ENCODE data around the gene ANO10.

Gene ANO10

DNA sequence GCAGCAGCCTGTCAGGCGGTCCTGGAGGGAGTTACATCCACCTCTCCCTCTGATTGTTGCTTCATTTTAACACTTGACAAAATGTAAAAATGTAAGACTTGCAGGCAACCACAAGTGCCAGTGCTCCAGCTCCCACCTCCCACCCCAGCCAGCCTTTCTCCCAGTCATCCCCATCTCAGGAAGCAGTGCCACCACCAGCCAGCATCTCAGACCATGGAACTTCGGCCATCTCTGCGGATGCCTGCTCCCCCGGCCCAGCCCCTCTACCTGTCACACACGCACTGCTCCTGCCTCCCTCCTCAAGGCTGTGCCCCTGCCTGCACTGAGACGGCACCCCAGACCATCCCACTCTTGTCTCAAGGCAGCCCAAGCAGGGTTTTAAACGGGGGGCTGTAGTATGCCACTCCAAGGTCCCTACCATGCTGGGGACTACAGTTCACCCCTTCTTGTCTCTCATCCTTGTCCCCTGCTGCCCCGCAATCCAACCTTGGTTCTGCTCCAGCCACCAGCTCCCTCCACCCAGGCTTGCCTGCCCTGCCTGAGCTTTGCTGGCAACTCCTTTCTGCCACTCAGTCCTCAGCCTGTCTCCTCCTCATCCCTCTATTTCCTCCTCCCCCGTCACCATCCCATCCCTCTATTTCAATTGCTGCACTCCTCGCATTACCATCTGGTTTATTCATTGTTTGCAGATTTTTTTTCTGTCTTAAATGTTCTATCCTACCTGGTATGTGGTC, 249.6 kb downstream of the ANO10 start:
- H3K36me3 ChIP-seq (ENCODE audit: insufficient read depth, low read length), result no peaks in the 10 kb centered on the region
- no peaks in the 10 kb centered on the region for H3K9me3 ChIP-seq (ENCODE audit: control insufficient read depth, insufficient read depth, low read length)
- H3K9ac ChIP-seq (ENCODE audit: low read depth, low read length), result no peak overlapping the region
- H3K4me1 ChIP-seq (ENCODE audit: insufficient read depth, low read length), result peaks cover 20% of the 10 kb centered on the region

DNA sequence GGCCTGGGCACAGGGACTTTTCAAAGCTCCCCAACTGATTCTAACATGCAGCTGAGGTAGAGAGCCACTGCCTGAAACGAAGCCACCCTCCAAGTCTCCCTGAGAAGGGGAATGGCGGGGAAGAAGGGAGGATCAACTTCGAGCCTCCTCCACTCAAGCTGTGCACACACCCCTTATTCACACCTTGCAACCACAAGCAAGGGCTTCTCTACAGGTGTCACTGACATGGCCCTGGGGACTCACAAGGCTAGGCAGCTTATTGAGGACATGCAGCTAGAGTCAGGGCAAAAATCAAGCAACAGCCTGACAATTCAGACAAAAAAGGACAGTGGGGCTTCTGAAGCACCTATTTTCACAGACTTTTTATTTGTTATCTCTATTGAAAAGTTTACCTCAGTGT, 250.3 kb downstream of the ANO10 start:
- Histone ChIP-seq H3K4me1 (ENCODE audit: insufficient read depth, low read length) (peaks cover 20% of the 10 kb centered on the region), H3K9me3 (ENCODE audit: control insufficient read depth, insufficient read depth, low read length) (no peaks in the 10 kb centered on the region), H3K36me3 (ENCODE audit: insufficient read depth, low read length) (no peaks in the 10 kb centered on the region), H3K9ac (ENCODE audit: low read depth, low read length) (no peak overlapping the region)

DNA sequence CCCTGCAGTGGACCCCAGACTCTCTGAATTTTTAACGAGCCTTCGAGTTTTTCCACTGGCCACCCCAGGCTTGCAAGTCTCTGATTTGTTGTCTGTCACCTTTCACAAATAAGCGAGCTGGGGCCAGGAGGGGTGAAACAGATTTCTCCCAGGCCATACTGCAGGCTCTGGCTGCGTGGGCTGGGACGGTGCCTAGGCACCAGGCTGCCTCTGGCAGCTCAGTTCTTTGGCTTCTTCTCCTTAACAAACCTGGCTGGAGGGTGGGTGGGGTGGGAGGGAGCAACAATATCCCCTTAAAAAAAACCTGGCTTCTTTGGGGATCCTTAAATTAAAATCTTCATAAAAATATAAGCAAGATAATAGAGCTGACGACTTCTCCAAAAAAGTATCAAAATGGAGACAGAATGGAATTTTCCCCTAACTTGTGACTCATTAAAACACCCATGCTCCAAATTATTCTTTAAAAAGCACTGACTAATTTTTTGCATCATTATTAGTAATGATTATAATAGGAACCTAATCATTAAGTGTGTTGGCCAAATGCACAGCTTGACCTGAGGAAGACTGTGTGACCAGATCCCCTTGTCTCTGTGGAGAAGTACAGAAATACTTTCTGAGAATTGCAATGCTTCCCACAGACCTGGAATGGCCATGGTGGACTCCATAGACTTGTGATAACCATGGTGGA, 251.4 kb downstream of the ANO10 start:
- H3K4me1 ChIP-seq (ENCODE audit: insufficient read depth, low read length), result peaks cover 20% of the 10 kb centered on the region
- H3K9ac ChIP-seq (ENCODE audit: low read depth, low read length), result no peak overlapping the region
- H3K9me3 ChIP-seq (ENCODE audit: control insufficient read depth, insufficient read depth, low read length), result no peaks in the 10 kb centered on the region
- H3K36me3 ChIP-seq (ENCODE audit: insufficient read depth, low read length), result no peaks in the 10 kb centered on the region

DNA sequence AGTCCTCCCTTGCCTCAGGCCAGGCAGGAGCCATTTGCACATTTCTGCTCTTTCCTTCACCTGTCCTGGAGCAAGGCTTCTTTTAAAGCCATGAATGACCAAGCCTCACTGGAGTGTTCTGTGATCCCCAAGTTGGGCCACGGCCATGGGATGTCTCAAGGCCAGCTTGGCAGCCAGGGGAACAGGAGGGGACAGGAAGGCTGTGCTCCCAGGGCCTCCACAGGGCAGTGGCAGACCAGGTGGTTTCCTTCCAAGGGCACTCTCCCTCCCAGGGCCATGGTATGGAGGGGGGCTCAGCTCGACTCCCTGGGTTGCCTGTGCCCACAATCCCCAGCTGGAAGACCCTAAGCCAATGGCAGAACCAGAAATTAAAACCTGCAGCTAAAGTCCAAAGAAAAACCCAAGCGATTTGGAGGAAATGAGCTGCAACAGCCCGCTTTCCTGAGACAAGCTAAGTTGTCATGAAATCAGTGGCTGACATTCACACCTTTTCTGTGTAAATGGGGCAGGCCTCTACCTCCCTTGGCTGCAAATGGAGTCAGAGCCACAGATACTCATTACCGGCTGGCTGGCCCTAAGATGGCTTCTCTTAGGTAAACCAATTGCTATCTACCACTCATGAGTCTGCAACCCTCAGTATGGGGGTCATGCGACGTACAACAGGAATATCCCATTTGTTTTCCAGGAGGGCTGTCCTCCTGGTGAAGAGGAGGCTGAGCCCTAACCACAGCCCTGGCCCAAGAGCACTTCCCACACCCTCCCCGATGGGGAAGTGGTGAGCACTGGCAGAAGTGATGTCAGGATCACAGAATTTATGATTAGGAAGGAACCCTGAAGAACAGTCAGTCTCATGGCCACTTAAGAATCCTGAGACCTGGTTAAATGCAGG, 252.2 kb downstream of the ANO10 start:
- Histone ChIP-seq H3K9me3 (ENCODE audit: control insufficient read depth, insufficient read depth, low read length) (no peaks in the 10 kb centered on the region), H3K4me1 (ENCODE audit: insufficient read depth, low read length) (peaks cover 20% of the 10 kb centered on the region), H3K9ac (ENCODE audit: low read depth, low read length) (no peak overlapping the region)

DNA sequence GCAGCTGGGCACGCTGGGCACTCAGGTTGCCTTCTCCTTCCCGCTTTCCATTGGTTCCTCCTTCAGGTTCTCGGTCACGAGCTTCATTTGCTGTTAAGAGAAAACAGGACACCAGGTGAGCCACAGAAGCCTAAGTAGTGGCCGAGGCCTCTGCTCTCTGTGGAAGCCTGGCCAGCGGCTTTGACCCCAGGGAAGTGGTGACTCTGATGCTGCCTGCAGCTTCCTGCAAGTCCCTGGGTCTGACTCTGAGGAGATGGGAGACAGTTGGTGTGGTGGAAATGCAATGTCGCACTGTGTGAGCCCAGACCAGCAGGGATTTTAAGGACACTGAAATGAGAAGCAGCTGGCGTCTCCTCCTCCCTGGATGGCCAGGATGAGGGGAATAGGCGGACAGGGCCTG, 254.9 kb downstream of the ANO10 start:
- Histone ChIP-seq H3K9me3 (ENCODE audit: control insufficient read depth, insufficient read depth, low read length) (no peaks in the 10 kb centered on the region), H3K4me1 (ENCODE audit: insufficient read depth, low read length) (0 out of 2 replicates have a peak, but pooled peaks cover 3% of the 10 kb centered on the region), H3K9ac (ENCODE audit: low read depth, low read length) (no peak overlapping the region), H3K36me3 (ENCODE audit: insufficient read depth, low read length) (no peaks in the 10 kb centered on the region)

More for the DNA sequence above, 252.2 kb downstream of the ANO10 start:
- no peaks in the 10 kb centered on the region for H3K36me3 ChIP-seq (ENCODE audit: insufficient read depth, low read length)

DNA sequence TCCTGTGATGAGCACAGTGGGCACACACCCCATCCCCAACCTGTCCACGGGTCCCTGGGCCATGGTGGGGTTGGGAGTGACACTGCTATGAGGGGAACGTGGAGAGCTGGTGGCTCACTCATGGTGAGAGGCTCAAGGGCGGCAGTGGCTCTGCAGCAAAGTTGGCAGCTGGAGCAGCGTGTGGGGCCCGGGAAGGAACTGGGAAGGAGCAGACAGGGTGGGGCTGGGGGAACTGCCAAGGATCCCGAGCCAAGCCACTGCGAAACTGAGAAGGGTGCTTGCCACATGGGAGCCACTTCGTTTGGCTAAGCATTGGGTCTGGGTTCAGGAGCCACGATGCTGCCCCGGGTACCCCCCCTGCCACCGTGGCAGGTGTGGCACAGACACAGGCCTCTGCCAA, 255.3 kb downstream of the ANO10 start:
- Histone ChIP-seq H3K36me3 (ENCODE audit: insufficient read depth, low read length) (no peaks in the 10 kb centered on the region), H3K9me3 (ENCODE audit: control insufficient read depth, insufficient read depth, low read length) (no peaks in the 10 kb centered on the region), H3K9ac (ENCODE audit: low read depth, low read length) (no peak overlapping the region), H3K4me1 (ENCODE audit: insufficient read depth, low read length) (no peaks in the 10 kb centered on the region)

DNA sequence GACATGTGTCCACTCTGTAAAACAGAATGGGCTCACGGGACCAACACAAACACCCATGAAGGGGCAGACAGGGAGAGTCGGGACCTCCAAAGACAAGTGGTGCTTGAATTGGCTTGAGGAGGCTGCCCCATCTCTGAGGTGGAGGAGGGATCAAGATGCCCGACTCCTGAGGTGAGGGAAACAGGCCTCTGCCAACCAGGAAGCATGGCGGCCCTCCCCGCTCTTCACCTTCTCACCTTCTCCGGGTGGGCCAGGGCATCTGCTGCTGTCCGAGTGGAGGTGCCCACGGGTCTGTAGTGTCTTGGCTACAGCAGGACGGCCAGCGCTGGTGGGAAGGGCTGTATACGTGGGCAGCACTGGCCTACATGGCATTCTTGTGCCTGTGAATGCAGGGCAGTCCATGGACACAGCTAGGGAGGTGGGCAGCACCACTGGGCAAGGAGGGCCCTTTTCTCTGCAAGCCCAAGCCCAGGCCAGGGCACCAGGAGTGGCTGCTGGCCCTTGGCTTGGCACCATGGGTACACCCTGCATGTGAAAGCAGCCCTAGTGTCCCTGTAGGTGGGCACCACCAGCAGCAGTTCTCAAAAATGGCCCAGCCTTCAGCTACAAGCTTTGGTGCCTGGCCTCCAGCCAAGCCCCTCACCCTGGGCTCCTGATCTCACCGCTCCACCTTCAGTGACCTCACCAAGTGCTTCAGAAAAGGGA, 256.1 kb downstream of the ANO10 start:
- no peak overlapping the region for H3K9ac ChIP-seq (ENCODE audit: low read depth, low read length)
- H3K9me3 ChIP-seq (ENCODE audit: control insufficient read depth, insufficient read depth, low read length), result no peaks in the 10 kb centered on the region
- no peaks in the 10 kb centered on the region for H3K36me3 ChIP-seq (ENCODE audit: insufficient read depth, low read length)
- H3K4me1 ChIP-seq (ENCODE audit: insufficient read depth, low read length), result peaks cover 3% of the 10 kb centered on the region; the same call in 1 of the 2 replicates

DNA sequence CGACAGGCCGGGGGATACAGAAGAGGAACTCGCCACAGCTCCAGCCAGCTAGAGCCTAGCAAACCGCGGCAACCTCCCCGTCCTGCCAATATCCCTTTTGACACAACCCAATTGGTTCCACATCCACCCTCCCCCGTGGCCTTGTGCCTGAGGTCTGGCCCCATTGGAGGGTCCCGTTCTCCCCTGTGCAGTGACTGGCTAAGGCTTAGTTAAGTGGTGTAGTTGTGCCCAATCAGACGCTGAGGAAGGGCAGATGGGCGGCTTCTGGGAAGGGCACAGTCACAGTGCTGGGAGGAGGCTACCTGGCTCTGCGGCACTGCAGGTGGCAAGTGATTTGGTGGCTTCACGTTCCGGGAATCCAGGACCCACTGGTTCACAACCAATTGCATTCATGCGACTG, 256.9 kb downstream of the ANO10 start:
- H3K9me3 ChIP-seq (ENCODE audit: control insufficient read depth, insufficient read depth, low read length), result no peaks in the 10 kb centered on the region
- H3K4me1 ChIP-seq (ENCODE audit: insufficient read depth, low read length), result peaks cover 8% of the 10 kb centered on the region; the same call in 1 of the 2 replicates
- H3K36me3 ChIP-seq (ENCODE audit: insufficient read depth, low read length), result no peaks in the 10 kb centered on the region
- no peak overlapping the region for H3K9ac ChIP-seq (ENCODE audit: low read depth, low read length)

DNA sequence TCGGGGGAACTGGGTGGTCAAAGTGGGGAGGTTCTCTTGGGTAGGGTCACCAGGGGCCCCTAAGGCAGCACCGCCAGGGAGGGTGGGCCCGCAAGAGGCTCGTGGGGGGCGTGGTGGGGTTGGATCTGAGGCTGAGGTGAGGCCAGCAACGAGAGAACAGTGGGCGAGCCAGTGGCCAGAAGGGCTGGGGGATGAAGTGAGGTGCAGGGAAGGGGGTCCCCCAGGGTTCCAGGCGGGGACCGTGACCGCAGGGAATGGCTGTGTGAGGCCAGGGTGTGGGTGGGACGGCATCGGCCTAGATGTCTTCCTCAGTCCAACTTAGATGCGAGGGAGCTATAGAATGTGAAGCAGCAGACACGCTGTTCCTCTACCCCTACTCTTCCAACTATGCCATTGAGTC, 257.3 kb downstream of the ANO10 start:
- Histone ChIP-seq H3K9me3 (ENCODE audit: control insufficient read depth, insufficient read depth, low read length) (no peaks in the 10 kb centered on the region), H3K9ac (ENCODE audit: low read depth, low read length) (no peak overlapping the region), H3K4me1 (ENCODE audit: insufficient read depth, low read length) (peaks cover 8% of the 10 kb centered on the region; the same call in 1 of the 2 replicates), H3K36me3 (ENCODE audit: insufficient read depth, low read length) (no peaks in the 10 kb centered on the region)

DNA sequence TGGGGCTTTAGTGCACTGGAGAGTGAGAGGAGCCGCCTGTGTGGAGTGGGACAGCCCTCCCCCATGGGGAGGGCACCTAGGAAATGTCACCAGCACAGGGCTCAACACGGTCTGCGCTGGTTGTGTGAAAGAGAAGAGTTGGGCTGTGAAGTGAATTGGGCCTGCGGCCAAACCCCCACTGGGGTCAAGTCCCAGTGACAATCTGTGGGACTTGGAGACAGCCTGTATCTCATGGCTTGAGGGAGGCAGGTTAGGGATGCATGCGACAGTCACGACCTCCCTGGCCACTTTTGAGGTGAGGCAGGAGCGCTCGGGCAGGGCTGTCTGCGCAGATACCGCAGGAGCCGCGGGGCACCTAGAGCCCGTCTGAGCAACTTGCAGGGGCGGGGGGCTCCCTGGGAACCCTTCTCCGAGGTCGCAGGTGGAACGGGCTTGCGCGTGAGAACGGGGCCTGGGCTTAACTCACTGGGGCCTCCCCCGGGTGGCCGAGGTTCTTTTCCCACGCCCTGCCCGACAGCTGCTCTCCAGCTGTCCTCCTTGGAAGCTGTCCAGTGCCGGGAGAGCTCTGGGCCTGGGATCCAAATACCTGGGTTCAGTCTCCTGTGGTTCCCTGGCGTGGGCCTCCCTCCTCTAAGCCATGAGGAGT, 258.1 kb downstream of the ANO10 start:
- no peak overlapping the region for H3K9ac ChIP-seq (ENCODE audit: low read depth, low read length)
- H3K4me1 ChIP-seq (ENCODE audit: insufficient read depth, low read length), result peaks cover 8% of the 10 kb centered on the region; the same call in 1 of the 2 replicates
- no peaks in the 10 kb centered on the region for H3K9me3 ChIP-seq (ENCODE audit: control insufficient read depth, insufficient read depth, low read length)
- no peaks in the 10 kb centered on the region for H3K36me3 ChIP-seq (ENCODE audit: insufficient read depth, low read length)

DNA sequence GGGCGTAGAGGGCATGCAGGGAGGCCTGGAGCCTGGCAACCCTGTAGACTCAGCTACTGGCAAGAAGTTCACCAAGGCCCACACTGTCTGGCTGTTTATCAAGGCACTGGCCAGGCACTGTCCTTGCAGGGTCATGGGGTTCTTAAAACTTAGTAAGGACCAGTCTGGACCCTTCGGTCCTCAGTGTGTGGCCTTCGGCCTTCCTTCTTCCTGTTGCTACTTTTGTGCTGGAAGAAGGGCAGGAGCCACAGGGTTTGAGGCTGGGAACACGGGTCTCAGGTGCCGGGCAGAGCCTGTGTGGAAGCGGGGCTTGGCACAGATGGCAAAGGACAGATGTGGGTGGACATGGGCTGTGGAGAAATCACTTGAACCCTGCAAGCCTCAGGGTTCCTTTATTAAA, 258.9 kb downstream of the ANO10 start:
- peaks cover 8% of the 10 kb centered on the region; the same call in 1 of the 2 replicates for H3K4me1 ChIP-seq (ENCODE audit: insufficient read depth, low read length)
- no peaks in the 10 kb centered on the region for H3K9me3 ChIP-seq (ENCODE audit: control insufficient read depth, insufficient read depth, low read length)
- H3K9ac ChIP-seq (ENCODE audit: low read depth, low read length), result no peak overlapping the region
- no peaks in the 10 kb centered on the region for H3K36me3 ChIP-seq (ENCODE audit: insufficient read depth, low read length)

DNA sequence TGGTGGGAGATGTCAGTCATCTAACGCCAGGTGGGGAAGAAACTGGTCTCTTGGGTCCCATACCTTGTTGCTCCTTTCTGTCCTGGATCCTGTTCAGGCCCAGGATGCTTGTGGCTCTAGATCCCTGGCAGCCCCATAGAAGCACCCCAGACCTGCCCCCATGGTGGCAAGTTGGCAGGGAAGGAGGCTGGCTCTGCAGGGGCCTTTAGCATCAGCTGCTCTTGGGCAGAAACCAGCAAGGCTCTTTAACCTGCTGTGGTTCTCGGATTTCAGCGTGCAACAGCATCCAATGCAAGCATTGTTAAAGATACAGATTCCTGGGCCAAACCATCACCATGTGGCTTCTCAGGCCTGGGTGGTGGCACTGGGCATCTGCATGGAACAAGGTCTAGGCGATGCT, 259.6 kb downstream of the ANO10 start:
- Histone ChIP-seq H3K4me1 (ENCODE audit: insufficient read depth, low read length) (peaks cover 8% of the 10 kb centered on the region; the same call in 1 of the 2 replicates), H3K9ac (ENCODE audit: low read depth, low read length) (no peak overlapping the region)

DNA sequence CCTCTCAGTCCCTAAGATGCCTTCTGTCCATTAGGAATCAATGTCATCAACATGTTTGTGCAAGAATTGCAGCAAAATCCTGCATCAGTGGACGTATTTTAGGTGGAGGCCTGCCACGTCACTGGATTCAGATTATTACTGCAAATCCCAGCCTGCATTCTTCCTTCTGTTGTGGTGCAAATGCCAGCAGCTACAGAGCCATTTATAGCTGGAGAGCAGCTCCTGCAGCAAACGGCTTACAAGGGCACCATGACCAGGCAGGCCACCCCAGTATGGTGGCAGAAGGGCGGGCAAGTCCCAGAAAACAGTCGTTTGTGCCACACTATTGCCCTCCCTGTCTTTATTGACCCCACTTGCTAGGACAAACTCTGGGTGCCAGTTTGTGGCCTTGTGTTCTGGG, 260.7 kb downstream of the ANO10 start:
- Histone ChIP-seq H3K9me3 (ENCODE audit: control insufficient read depth, insufficient read depth, low read length) (no peaks in the 10 kb centered on the region), H3K36me3 (ENCODE audit: insufficient read depth, low read length) (no peaks in the 10 kb centered on the region), H3K9ac (ENCODE audit: low read depth, low read length) (no peak overlapping the region), H3K4me1 (ENCODE audit: insufficient read depth, low read length) (peaks cover 8% of the 10 kb centered on the region; the same call in 1 of the 2 replicates)

More for the DNA sequence above, 259.6 kb downstream of the ANO10 start:
- Histone ChIP-seq H3K36me3 (ENCODE audit: insufficient read depth, low read length) (no peaks in the 10 kb centered on the region), H3K9me3 (ENCODE audit: control insufficient read depth, insufficient read depth, low read length) (no peaks in the 10 kb centered on the region)

Data from ES-I3 (cell line).